CD14-positive monocyte (primary cell): ENCODE measurements around the gene VTI1A. TPM values are rescaled to one million over a fixed set of nuclear protein-coding genes. Genes with fewer than 3 reads are reported as not detected.
A peak's percentile ranks its signal among the peaks of the same experiment; 100 is the strongest.

Experiments
- DNase-seq, 3 donors: peaks; one replicate each; pipeline ENCODE4 v3.0.0-alpha.2; 2011 to 2022
- H2AFZ ChIP-seq: 2 replicates; pipeline ENCODE4 v1.6.0; 2012; ENCODE audit warnings: mild to moderate bottlenecking, low read depth, low read length, inconsistent platforms; ENCODE audit not compliant: insufficient read depth, poor library complexity, severe bottlenecking
- H3K27ac ChIP-seq, 2 donors: 1 replicate in 1 of 2; 2 replicates in 1 of 2; pipeline ENCODE4 v1.5.1; 2012 to 2013; ENCODE audit warnings: low read length in 2 of 2, control low read depth in 1 of 2, inconsistent platforms in 1 of 2, low read depth in 1 of 2, mild to moderate bottlenecking in 1 of 2
- H3K27me3 ChIP-seq, 2 donors: one replicate each; pipeline versions ENCODE4 v1.6.0 to v1.6.1; 2011 to 2013; ENCODE audit warnings: low read length in 2 of 2; ENCODE audit not compliant: control insufficient read depth in 2 of 2, insufficient read depth in 2 of 2
- H3K36me3 ChIP-seq, 2 donors: replicated peaks in 1 of 2; 1 replicate in 1 of 2; 2 replicates in 1 of 2; pipeline versions ENCODE4 v1.5.1 to v1.6.1; 2012 to 2013; ENCODE audit warnings: low read length in 2 of 2, control low read depth in 1 of 2, inconsistent platforms in 1 of 2, mild to moderate bottlenecking in 1 of 2; ENCODE audit not compliant: insufficient read depth in 2 of 2, control insufficient read depth in 1 of 2
- H3K4me1 ChIP-seq, 2 donors: 1 replicate in 1 of 2; 2 replicates in 1 of 2; pipeline versions ENCODE4 v1.5.1 to v1.6.1; 2012 to 2013; ENCODE audit warnings: low read length in 2 of 2, control low read depth in 1 of 2, inconsistent platforms in 1 of 2, mild to moderate bottlenecking in 1 of 2, moderate library complexity in 1 of 2; ENCODE audit not compliant: insufficient read depth in 2 of 2, control insufficient read depth in 1 of 2
- H3K4me2 ChIP-seq: replicated peaks from 2 replicates; pipeline ENCODE3; 2012; ENCODE audit warnings: low read length, moderate library complexity, mild to moderate bottlenecking; ENCODE audit not compliant: poor library complexity, severe bottlenecking; ENCODE audit errors: extremely low read depth
- H3K4me3 ChIP-seq, 3 experiments: fragments of 200-600 bp in 1 of 3; sonication (generic) in 1 of 3; replicated peaks in 1 of 3; 1 replicate in 2 of 3; 2 replicates in 1 of 3; pipeline ENCODE4 v1.5.1; 2011 to 2013; ENCODE audit warnings: low read length in 3 of 3, mild to moderate bottlenecking in 3 of 3, control low read depth in 2 of 3, low read depth in 2 of 3, inconsistent platforms in 1 of 3, moderate library complexity in 1 of 3
- H3K79me2 ChIP-seq: 2 replicates; pipeline ENCODE4 v1.6.0; 2012; ENCODE audit warnings: mild to moderate bottlenecking, control low read depth, inconsistent platforms, low read length, moderate library complexity; ENCODE audit not compliant: insufficient read depth
- H3K9ac ChIP-seq: 2 replicates; pipeline ENCODE4 v1.6.0; 2017; ENCODE audit warnings: low read length, mild to moderate bottlenecking; ENCODE audit not compliant: insufficient read depth, poor library complexity, severe bottlenecking
- H3K9me3 ChIP-seq, 2 donors: replicated peaks in 1 of 2; 1 replicate in 1 of 2; 2 replicates in 1 of 2; pipeline versions ENCODE4 v1.5.1 to v1.6.1; 2012 to 2013; ENCODE audit warnings: low read length in 2 of 2, control low read depth in 1 of 2; ENCODE audit not compliant: control insufficient read depth in 1 of 2, insufficient read depth in 1 of 2
- H4K20me1 ChIP-seq: 2 replicates; pipeline ENCODE4 v1.6.0; 2012; ENCODE audit warnings: mild to moderate bottlenecking, low read length, control low read depth, moderate library complexity; ENCODE audit not compliant: insufficient read depth
- H3K27ac Mint-ChIP-seq, 7 donors: one replicate each; pipeline ENCODE4 v1.8.0; 2020; ENCODE audit warnings: mild to moderate bottlenecking in 7 of 7, mixed read lengths in 7 of 7, moderate library complexity in 6 of 7, inconsistent platforms in 2 of 7
- H3K27me3 Mint-ChIP-seq, 3 donors: one replicate each; pipeline ENCODE4 v1.8.0; 2021 to 2022; ENCODE audit warnings: low read depth in 3 of 3, mild to moderate bottlenecking in 3 of 3, mixed read lengths in 3 of 3, moderate library complexity in 3 of 3, inconsistent platforms in 1 of 3
- H3K36me3 Mint-ChIP-seq, 2 donors: one replicate each; pipeline ENCODE4 v1.8.0; 2020; ENCODE audit warnings: mixed read lengths in 2 of 2, inconsistent platforms in 1 of 2, mild to moderate bottlenecking in 1 of 2
- H3K4me1 Mint-ChIP-seq: one replicate; pipeline ENCODE4 v1.8.0; 2020; ENCODE audit warnings: mild to moderate bottlenecking, mixed read lengths
- H3K4me3 Mint-ChIP-seq, 2 donors: one replicate each; pipeline ENCODE4 v1.8.0; 2020; ENCODE audit warnings: mild to moderate bottlenecking in 2 of 2, mixed read lengths in 2 of 2, moderate library complexity in 1 of 2
- H3K9me3 Mint-ChIP-seq, 7 donors: one replicate each; pipeline ENCODE4 v1.8.0; 2020 to 2022; ENCODE audit warnings: mixed read lengths in 7 of 7, mild to moderate bottlenecking in 6 of 7, moderate library complexity in 6 of 7, inconsistent platforms in 2 of 7
- CTCF ChIP-seq: fragments of 200-600 bp; IDR thresholded peaks from one replicate; pipeline ENCODE4 v1.8.0; 2022; ENCODE audit warnings: antibody characterized with exemption, mild to moderate bottlenecking
- WGBS: methylation state at CpG from one replicate; pipeline ENCODE4 v1.1.5; 2013; ENCODE audit warnings: missing lambda C conversion rate; ENCODE audit not compliant: insufficient coverage; 5-methylcytosine and 5-hydroxymethylcytosine counted together
- intact Hi-C, 2 donors: fragments of 100-400 bp; cut with micrococcal nuclease; formaldehyde crosslinking; loops; one replicate each; pipeline versions ENCODE4 v1.15.0 to v1.15.1; 2023
- polyA plus RNA-seq, 3 donors: library from polyadenylated mRNA; depleted of rRNA in 1 of 3; unstranded in 2 of 3; stranded (reverse) in 1 of 3; fragments of 300-500 nt in 2 of 3; fragments of >200 nt in 1 of 3; fragmentation: Illumina TruSeq in 2 of 3; gene quantifications; 1 replicate in 2 of 3; 2 replicates in 1 of 3; pipeline ENCODE4 v1.2.3, GENCODE V29; 2012 to 2021

VTI1A gene
- polyA plus RNA-seq, 3 donors: 23.6 to 25.4 (median 24.1) TPM

GRCh38 chr10:112720178-112720577 lies 273.2 kb downstream of the VTI1A start:
- Mint-ChIP-seq H3K27ac (no peak overlapping the region), H3K36me3 (peaks cover 20 to 23% of the 10 kb centered on the region in 2 donors), H3K27me3 (peaks cover 0 to 7% (median 0%) of the 10 kb centered on the region in 3 donors), H3K4me1 (peaks cover 2% of the 10 kb centered on the region), H3K9me3 (no peaks in the 10 kb centered on the region), H3K4me3 (no peak overlapping the region)
- no peak for DNase-seq
- intact Hi-C loops: loop anchor here (5.0 to 10.0 kb wide), 4 partner anchors 387 to 667 kb away; no protein-coding TSS in a partner anchor
- H3K4me1 ChIP-seq: peaks cover 0 to 3% of the 10 kb centered on the region in 2 donors
- TF ChIP-seq CTCF: no peak
- H3K4me2 ChIP-seq: no peak overlapping the region
- H3K27ac ChIP-seq: no peak overlapping the region
- no peaks in the 10 kb centered on the region for H3K27me3 ChIP-seq
- H3K4me3 ChIP-seq: no peak overlapping the region
- no peaks in the 10 kb centered on the region for H3K36me3 ChIP-seq
- no peaks in the 10 kb centered on the region for H3K79me2 ChIP-seq
- no peak overlapping the region for H2AFZ ChIP-seq
- no peaks in the 10 kb centered on the region for H3K9me3 ChIP-seq
- no peak overlapping the region for H3K9ac ChIP-seq
- peaks cover 6% of the 10 kb centered on the region for H4K20me1 ChIP-seq

- Histone ChIP-seq H3K4me3 (no peak overlapping the region), H3K36me3 (no peaks in the 10 kb centered on the region), H3K9ac (no peak overlapping the region), H3K27me3 (no peaks in the 10 kb centered on the region), H2AFZ (no peak overlapping the region), H3K27ac (no peak overlapping the region), H3K4me2 (no peak overlapping the region), H3K79me2 (no peaks in the 10 kb centered on the region), H3K4me1 (no peaks in the 10 kb centered on the region), H4K20me1 (peaks cover 6% of the 10 kb centered on the region), H3K9me3 (no peaks in the 10 kb centered on the region)
- no CpG with 5 or more reads among the region's 5 CpGs for WGBS
- peaks cover 0 to 3% (median 0%) of the 10 kb centered on the region in 3 donors for H3K27me3 Mint-ChIP-seq
- no peaks in the 10 kb centered on the region for H3K9me3 Mint-ChIP-seq
- H3K27ac Mint-ChIP-seq: no peak overlapping the region
- H3K4me3 Mint-ChIP-seq: no peak overlapping the region
- peaks cover 16 to 22% of the 10 kb centered on the region in 2 donors for H3K36me3 Mint-ChIP-seq
- peak; percentile 76 for TF ChIP-seq CTCF
- no peaks in the 10 kb centered on the region for H3K4me1 Mint-ChIP-seq
- DNase-seq: peak; percentile 28 to 47 (median 44)
- intact Hi-C loops: loop anchor here (5.0 to 10.0 kb wide), 4 partner anchors 386 to 666 kb away; no protein-coding TSS in a partner anchor
Observed at GRCh38 chr10:112721080-112721698, 274.2 kb downstream of the VTI1A start.
